Left ventricle myocardium inferior (tissue), 1 donor: ENCODE results near the gene TMC6. TPM values are rescaled to one million over a fixed set of nuclear protein-coding genes. Genes with fewer than 3 reads are reported as not detected.

Experiments
- DNase-seq: peaks from one replicate; pipeline ENCODE4 v3.0.0-alpha.2; 2020
- H3K27ac ChIP-seq: fragments of 200-600 bp; replicated peaks from 2 replicates; pipeline ENCODE4 v1.8.0; 2021
- H3K27me3 ChIP-seq: fragments of 200-600 bp; 2 replicates; pipeline ENCODE4 v1.8.0; 2021; ENCODE audit warnings: low read depth
- H3K36me3 ChIP-seq: fragments of 200-600 bp; 2 replicates; pipeline ENCODE4 v1.8.0; 2021
- H3K4me1 ChIP-seq: fragments of 200-600 bp; 2 replicates; pipeline ENCODE4 v1.8.0; 2021
- H3K4me3 ChIP-seq: fragments of 200-600 bp; 2 replicates; pipeline ENCODE4 v1.8.0; 2021; ENCODE audit warnings: mild to moderate bottlenecking, moderate library complexity
- H3K9me3 ChIP-seq: fragments of 200-600 bp; replicated peaks from 2 replicates; pipeline ENCODE4 v1.8.0; 2021
- intact Hi-C: fragments of 100-400 bp; cut with micrococcal nuclease; formaldehyde crosslinking; loops from one replicate; pipeline ENCODE4 v1.11.0; 2022
- total RNA-seq: library from RNA; stranded (reverse); fragmentation: NEBNext Ultra II Directional; extraction: Animal tissue kit (Norgen Biotek cat#: 25700); gene quantifications from one replicate; pipeline ENCODE4 v1.2.1, GENCODE V29; 2021
- TF ChIP-seq, protein P1 (sequence below): fragments of 200-600 bp; IDR thresholded peaks from 2 replicates; pipeline ENCODE4 v1.8.0; 2021; ENCODE audit warnings: antibody characterized with exemption, mild to moderate bottlenecking, borderline replicate concordance
- donor health status: DM: no; HTN: yes; CAD: no; lungs with severe emphysema.

TMC6 gene
- total RNA-seq, 1 donor from 2014 or later, result 39.5 TPM

DNA sequence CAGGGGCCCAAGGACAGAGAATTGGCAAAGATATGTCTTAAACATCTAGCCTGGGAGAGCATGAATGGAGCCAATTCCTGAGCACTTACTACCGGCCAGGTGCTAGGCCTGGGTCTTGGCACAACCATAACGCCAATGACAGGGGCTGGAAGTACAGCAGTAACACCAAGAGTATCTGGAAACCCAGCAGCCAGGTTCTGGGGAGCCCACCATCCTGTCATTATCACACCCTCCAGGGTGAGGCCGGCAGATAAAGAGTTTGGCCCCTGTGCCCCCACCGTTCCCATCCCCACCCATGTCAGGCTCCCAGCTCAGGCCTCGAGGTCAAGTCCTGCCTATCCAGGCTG, 1.5 kb upstream of the TMC6 start:
- H3K27me3 ChIP-seq, result no peaks in the 10 kb centered on the region
- no peak for DNase-seq
- intact Hi-C loops, result no loop called here
- H3K36me3 ChIP-seq, result peaks cover 7% of the 10 kb centered on the region
- TF ChIP-seq, protein P1, sequence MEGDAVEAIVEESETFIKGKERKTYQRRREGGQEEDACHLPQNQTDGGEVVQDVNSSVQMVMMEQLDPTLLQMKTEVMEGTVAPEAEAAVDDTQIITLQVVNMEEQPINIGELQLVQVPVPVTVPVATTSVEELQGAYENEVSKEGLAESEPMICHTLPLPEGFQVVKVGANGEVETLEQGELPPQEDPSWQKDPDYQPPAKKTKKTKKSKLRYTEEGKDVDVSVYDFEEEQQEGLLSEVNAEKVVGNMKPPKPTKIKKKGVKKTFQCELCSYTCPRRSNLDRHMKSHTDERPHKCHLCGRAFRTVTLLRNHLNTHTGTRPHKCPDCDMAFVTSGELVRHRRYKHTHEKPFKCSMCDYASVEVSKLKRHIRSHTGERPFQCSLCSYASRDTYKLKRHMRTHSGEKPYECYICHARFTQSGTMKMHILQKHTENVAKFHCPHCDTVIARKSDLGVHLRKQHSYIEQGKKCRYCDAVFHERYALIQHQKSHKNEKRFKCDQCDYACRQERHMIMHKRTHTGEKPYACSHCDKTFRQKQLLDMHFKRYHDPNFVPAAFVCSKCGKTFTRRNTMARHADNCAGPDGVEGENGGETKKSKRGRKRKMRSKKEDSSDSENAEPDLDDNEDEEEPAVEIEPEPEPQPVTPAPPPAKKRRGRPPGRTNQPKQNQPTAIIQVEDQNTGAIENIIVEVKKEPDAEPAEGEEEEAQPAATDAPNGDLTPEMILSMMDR, result no peak
- H3K9me3 ChIP-seq, result no peaks in the 10 kb centered on the region
- H3K4me3 ChIP-seq, result no peak overlapping the region
- peaks cover 81% of the 10 kb centered on the region for H3K4me1 ChIP-seq
- peak overlapping the region; percentile 93 for H3K27ac ChIP-seq

DNA sequence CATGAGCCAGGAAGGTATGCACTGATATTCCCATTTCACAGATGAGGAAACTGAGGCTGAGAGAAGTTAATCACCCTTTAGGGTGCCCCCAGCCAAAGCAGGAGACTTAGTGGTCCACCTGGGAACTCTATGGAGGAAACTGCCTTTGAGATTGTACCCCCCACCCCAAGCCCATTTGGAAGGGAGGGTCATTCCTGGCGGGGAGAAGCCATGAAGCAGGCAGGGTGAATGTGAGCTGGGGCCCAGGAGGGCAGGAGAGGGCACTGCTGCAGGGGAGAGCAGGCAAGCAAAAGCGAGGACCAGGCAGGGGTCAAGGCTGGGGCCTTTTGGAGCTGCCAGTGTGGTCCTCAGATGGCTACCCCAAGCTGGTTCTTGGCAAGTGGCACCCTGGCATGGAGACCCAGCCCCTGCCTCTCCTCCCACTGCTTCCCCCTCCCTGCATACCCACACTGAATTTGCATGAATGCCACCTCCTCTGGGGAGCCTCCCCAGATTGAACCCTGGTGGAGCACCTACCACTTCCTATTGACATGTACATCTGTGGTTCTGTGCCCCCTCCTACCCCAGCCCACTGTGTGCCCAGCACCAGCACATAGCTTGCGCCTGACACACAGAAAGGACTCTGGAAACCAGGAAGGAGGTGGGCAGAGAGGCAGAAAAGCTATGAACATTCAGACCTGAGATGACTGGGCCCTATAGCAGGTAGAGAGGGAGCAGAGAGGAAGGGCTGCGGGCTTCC, 965 bp upstream of the TMC6 start:
- peak overlapping the region; percentile 82 for H3K4me3 ChIP-seq
- H3K4me1 ChIP-seq, result peaks cover 85% of the 10 kb centered on the region
- TF ChIP-seq, protein P1, result no peak
- H3K27ac ChIP-seq, result peak overlapping the region; percentile 93
- intact Hi-C loops, result no loop called here
- no peaks in the 10 kb centered on the region for H3K9me3 ChIP-seq
- DNase-seq, result no peak
- no peaks in the 10 kb centered on the region for H3K27me3 ChIP-seq
- peaks cover 12% of the 10 kb centered on the region for H3K36me3 ChIP-seq

GRCh38 chr17:78127888-78128550, 536 bp downstream of the TMC6 start:
- intact Hi-C loops, result no loop called here
- DNase-seq, result no peak
- Histone ChIP-seq H3K27me3 (no peaks in the 10 kb centered on the region), H3K27ac (peak overlapping the region; percentile 93), H3K4me1 (peaks cover 78% of the 10 kb centered on the region), H3K9me3 (no peaks in the 10 kb centered on the region), H3K4me3 (peak overlapping the region; percentile 82), H3K36me3 (peaks cover 25% of the 10 kb centered on the region)
- TF ChIP-seq, protein P1, result no peak

- Histone ChIP-seq H3K4me3 (peak overlapping the region; percentile 82), H3K9me3 (no peaks in the 10 kb centered on the region), H3K27ac (peak overlapping the region; percentile 93), H3K36me3 (peaks cover 31% of the 10 kb centered on the region), H3K4me1 (peaks cover 79% of the 10 kb centered on the region), H3K27me3 (no peaks in the 10 kb centered on the region)
- TF ChIP-seq, protein P1, result no peak
- peak; percentile 78 for DNase-seq
- intact Hi-C loops, result no loop called here
Measured at GRCh38 chr17:78127239-78127887, 1.2 kb downstream of the TMC6 start.

GRCh38 chr17:78126895-78127238, 1.7 kb downstream of the TMC6 start:
- Histone ChIP-seq H3K9me3 (no peaks in the 10 kb centered on the region), H3K27ac (peak overlapping the region; percentile 93), H3K4me3 (peak overlapping the region; percentile 82), H3K36me3 (peaks cover 36% of the 10 kb centered on the region), H3K4me1 (peaks cover 81% of the 10 kb centered on the region), H3K27me3 (no peaks in the 10 kb centered on the region)
- no peak for DNase-seq
- intact Hi-C loops, result no loop called here
- TF ChIP-seq, protein P1, result no peak
